HG03060 (cell line): ENCODE data around the gene NCBP3.
A peak's percentile ranks its signal among the peaks of the same experiment; 100 is the strongest.

Source experiments
- ATAC-seq: cut with Tn5 transposase; IDR thresholded peaks from one replicate; pipeline ENCODE4 v1.9.1; 2021; ENCODE audit warnings: low read depth, moderate number of reproducible peaks; ENCODE audit not compliant: unreplicated experiment

NCBP3 gene

DNA sequence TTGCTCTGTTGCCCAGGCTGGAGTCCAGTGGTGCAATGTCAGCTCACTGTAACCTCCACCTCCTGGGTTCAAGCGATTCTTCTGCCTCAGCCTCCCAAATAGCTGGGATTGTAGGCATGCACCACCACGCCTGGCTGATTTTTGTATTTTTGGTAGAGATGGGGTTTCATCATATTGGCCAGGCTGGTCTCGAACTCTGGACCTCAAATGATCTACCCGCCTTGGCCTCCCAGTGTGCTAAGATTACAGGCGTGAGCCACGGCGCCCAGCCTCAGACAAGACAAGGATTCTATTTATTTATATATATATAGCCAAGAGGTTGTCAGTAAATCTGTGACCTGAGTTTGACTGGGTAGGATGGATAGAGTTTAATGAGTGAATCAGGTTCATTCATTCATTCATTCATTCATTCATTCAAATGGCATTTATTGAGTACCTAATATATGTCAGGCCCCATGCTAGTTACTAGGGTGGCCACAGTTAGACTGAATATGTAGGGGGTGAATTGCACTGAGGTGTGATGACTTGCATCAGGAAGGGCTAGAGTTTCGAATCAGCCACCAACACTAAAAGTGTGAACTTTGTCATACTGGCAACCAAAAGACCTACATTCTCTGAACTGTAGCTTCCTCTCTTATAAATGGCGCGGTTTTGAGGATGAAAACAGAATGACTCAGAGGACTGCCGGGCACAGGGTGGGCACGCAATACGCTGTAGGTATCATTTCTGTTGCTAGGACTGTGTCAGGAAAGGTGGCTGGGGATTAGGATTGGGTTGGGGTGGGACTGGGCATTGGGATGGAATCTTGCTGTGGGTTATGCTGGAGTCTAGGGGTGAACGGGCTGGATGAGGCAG lies 82.9 kb downstream of the NCBP3 start:
- ATAC-seq = peak; percentile 66

DNA sequence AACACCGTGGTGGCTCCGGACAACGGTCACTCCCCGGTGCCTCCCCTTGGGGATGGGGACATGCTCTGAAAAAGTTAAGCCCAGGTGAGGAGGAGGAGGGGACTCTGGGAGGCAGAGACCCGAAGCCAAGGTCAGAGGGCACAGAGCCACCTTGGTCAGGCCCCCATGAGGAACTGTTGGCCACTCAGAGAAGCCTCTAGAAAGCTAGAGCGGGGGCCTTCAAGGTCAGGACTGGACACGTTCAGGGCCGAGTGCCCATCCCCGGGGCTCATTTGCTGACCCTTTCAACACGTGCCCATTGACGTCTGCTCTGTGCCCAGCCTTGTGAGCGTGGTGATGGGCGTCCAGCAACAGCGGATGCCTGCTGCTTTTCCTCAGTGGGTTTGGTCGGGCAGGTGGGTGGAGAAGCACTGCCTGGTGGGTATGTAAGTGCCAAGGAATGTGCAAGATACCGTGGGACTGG lies 84.1 kb downstream of the NCBP3 start:
- ATAC-seq = no peak

DNA sequence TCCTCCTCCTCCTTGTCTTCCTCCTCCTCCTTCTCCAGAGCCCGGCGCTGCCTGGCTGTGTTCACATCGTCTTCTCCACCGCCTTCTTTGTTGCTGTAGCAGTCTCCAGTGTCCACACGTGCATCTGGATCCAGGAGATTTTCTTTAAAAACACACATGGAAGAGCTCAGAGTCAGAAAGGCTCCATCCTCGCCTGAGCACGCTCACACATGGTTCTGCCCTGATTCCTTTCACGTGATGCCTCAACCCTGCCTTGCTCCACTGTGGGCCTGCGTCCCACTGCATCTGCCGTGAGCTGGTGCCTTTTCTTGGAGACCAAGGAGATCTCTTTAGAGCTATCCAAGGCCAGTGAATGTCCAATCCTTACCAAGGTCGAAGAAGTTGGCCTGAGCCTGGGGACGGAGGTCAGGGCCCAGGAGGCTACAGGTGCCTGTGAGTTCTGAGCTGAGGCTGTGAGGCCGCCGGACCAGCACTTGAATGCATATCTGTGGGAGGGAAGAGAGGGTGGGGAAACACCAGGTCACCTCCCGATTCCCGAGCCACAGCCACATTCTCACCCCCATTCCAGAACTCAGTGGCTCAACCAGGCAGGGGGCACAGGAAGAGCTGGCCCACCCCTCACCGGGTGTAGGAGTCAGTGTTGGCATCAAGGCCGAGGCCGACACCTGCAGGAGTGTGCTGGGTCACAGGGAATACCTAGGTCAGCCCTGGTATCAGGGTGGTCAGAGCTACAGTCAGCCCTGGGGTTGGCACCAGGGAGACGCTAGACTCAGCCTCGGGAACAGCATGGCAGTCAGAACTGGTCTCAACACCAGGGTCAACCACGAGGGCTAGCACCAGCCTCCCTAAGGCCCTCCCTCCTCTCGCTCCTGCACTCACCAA lies 84.8 kb downstream of the NCBP3 start:
- no peak for ATAC-seq

DNA sequence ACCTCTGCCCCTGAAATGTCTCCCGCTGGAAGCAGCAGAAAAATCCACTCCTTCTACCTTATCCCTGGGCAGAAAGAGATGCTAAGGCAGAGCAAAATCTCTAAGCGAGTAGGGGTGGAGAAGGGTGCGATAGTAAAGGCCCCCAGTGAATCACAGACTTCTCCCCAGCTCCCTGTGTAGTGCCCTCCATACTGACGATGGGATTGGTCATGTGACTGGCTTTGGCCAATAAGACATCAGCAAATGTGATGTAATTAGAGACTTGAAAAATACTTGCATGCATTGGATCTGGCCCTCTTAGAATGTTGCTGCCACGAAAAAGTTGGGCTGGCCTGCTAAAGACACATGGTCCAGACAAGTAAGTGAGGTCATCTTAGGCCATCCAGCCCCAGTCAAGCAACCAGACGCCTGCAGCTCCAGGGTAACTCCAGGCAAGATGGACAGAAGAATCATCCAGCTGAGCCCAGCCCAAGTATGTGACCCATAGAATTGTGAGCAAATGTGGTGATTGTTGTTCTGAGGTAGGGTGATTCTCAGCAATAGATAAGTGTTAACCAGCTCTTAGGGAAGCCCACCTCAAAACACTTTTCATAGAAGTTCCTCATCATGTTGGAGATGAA lies 86.3 kb downstream of the NCBP3 start:
- no peak for ATAC-seq

DNA sequence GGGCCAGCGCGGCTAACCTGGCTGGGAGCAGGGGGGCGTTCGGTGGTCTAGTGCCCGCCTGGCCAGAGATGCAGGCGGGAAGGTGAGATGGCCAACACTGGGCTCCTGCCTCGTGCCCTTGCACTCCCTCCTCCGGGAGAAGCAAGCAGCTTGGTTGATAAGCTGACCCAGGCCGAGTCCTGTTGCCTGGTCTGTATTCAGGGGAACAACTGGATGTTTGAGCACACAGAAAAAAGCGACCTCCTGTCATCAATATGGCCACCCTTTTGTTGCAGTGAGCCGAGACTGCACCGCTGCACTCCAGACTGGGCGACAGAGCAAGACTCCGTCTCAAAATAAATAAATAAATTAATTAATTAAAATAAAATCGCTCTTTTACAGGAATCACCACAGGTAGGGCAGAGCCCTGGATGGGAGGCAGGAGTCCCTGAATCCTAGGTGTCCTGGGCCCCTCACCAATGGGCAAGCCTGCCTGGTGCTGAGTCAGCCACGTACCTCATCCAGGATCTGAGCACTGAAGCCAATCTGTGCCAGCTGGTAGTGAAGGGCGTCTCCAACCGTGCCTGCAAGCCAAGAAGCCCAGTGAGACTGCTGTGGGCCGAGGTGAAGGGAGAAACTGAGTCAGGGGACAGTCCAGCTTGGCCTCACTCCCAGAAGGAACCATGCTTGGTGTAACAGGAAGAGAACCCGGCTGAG lies 90.6 kb downstream of the NCBP3 start:
- ATAC-seq = no peak

DNA sequence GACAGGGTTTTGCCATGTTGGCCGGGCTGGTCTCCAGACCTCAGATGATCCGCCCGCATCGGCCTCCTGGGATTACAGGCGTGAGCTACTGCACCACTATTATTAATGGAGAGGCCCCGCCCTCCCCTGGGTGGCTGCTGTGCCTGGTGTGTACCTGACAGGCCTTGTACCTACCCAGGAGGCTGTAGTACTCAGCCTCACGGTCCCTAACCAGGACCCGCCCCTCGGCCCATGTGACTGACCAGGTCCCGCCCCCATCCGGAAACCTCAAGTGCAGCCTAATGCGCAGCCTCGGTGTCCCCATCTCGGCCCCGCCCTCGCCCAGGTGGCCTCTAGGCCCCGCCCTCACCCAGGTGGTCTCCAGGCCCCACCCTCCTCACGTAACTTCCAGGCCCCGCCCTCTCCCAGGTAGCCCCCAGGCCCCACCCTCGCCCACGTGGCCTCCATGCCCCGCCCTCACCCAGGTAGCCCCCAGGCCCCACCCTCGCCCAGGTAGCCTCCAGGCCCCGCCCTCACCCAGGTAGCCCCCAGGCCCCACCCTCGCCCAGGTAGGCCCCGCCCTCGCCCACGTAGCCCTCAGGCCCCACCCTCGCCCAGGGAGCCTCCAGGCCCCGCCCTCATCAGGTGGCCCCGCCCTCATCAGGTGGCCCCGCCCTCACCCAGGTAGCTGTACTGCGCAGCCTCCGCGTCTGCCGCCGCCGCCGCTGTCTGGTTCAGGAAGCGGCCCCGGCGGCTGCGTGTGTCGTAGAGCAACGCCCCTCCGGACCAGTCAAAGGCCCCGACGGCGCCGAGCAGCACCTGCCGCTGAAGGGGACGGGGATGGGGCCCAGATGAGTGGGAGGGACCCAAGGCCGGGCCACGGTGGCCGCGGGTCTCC lies 91.3 kb downstream of the NCBP3 start:
- no peak for ATAC-seq

DNA sequence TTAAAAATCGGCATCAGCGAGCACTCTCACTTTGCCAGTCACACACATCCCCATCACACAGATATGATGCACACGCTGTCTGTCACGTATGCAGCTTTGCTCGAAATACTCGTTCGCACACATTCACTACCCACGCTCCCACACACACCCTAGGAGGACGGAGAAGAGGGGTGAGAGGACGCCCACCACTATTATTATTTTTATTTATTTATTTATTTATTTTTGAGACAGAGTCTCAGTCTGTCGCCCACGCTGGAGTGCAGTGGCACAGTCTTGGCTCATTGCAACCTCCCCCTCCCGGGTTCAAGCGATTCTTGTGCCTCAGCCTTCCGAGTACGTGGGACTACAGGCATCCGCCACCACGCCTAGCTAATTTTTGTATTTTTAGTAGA lies 92.0 kb downstream of the NCBP3 start:
- ATAC-seq = no peak

DNA sequence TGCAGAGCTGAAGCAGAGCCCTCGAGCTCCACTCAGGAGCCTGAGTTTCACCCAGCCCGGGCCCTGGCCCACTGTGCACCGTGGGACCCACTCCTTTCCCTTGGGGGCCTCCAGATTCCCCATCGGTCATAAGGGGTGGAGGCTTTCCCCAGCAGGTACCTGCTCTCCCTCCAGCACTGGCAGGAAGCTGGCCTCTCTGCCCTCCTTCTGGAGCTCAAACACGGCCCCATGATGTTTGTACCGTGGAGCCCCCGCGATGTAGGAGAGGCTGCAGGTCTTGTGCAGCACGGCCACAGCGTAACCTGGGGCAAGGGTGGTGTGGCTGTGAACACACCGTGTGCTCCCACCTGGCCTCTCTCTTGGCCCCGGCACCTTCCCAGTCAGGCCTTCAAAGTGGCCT lies 92.4 kb downstream of the NCBP3 start:
- ATAC-seq = no peak
